ENCODE measurements around the gene FAM240B. TPM values are rescaled to one million over a fixed set of nuclear protein-coding genes. Genes with fewer than 3 reads are reported as not detected.

FAM240B gene
- total and polyA plus RNA-seq, 4 donors = not detected

DNA sequence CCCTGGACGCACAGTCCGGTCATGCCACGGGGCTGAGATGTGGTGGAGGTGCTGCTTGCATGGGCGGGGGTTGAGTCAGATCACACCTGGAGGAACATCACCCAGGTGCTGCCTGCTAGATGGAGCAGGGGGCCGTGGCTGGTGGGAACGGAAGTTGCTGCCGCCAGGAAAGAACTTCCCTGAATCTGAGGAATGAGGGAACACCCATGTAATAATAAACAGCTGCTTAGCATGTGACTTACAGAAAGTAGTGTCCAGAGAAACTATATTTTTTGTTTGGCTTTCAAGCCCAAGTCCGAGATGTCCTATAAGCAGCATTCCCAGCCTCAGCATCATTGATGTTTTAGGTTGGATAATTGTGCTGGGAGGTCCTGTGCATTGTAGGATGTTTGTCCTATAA is 27.1 kb upstream of the FAM240B start (continued):
- no peak for TF ChIP-seq EGR1 (IDR thresholded peaks at IDR 0.05; ENCODE audit: low read depth in 2 of 2)
- TF ChIP-seq, protein P1, sequence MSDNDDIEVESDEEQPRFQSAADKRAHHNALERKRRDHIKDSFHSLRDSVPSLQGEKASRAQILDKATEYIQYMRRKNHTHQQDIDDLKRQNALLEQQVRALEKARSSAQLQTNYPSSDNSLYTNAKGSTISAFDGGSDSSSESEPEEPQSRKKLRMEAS (IDR thresholded peaks at IDR 0.05) = no peak

DNA sequence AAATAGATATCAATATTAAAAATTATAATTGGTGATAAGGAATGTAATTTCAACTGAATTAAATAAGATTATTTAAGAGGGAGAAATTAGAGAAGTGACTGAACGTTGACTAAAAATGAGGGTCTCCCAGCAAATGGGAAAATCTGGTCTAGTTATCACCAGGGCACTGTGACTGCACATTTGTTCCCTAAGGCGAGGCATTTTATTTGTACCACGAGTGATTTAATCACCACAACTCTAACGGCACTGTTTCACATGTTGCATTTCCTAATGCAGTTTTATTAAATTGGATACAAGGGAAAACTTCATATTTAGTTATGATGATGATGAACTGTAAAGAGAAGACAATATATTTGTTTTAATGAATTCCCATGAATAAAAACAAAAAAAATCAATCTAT is 26.4 kb upstream of the FAM240B start:
- Histone ChIP-seq H3K4me1 (ENCODE audit: control insufficient read depth in 4 of 4, insufficient read depth in 4 of 4, low read length in 3 of 4) (no peaks in the 10 kb centered on the region), H3K4me3 (ENCODE audit: low read depth in 1 of 3, low read length in 3 of 3) (no peak overlapping the region), H3K27ac (ENCODE audit: low read depth in 1 of 2, low read length in 2 of 2) (no peak overlapping the region), H3K9ac (ENCODE audit: low read depth in 1 of 2, low read length in 2 of 2) (no peak overlapping the region), H3K9me3 (ENCODE audit: control insufficient read depth in 4 of 4, low read length in 3 of 4) (no peaks in the 10 kb centered on the region), H3K27me3 (ENCODE audit: control insufficient read depth in 4 of 4, insufficient read depth in 4 of 4, low read length in 3 of 4) (peaks cover 0 to 3% (median 0%) of the 10 kb centered on the region in 4 donors), H3K36me3 (ENCODE audit: control insufficient read depth in 4 of 4, insufficient read depth in 3 of 4, low read depth in 1 of 4, low read length in 3 of 4) (no peaks in the 10 kb centered on the region)
- DNase-seq (ENCODE audit: low spot score) = no peak
- TF ChIP-seq FOXA2 (IDR thresholded peaks at IDR 0.05) = no peak
- no peak for TF ChIP-seq HNF4A (conservative IDR thresholded peaks at IDR 0.05)
- no peak for TF ChIP-seq HNF4G (IDR thresholded peaks at IDR 0.05)
- TF ChIP-seq NR2F2 (IDR thresholded peaks at IDR 0.05) = no peak
- no peak for TF ChIP-seq YY1 (IDR thresholded peaks at IDR 0.05)
- TF ChIP-seq, protein P2, sequence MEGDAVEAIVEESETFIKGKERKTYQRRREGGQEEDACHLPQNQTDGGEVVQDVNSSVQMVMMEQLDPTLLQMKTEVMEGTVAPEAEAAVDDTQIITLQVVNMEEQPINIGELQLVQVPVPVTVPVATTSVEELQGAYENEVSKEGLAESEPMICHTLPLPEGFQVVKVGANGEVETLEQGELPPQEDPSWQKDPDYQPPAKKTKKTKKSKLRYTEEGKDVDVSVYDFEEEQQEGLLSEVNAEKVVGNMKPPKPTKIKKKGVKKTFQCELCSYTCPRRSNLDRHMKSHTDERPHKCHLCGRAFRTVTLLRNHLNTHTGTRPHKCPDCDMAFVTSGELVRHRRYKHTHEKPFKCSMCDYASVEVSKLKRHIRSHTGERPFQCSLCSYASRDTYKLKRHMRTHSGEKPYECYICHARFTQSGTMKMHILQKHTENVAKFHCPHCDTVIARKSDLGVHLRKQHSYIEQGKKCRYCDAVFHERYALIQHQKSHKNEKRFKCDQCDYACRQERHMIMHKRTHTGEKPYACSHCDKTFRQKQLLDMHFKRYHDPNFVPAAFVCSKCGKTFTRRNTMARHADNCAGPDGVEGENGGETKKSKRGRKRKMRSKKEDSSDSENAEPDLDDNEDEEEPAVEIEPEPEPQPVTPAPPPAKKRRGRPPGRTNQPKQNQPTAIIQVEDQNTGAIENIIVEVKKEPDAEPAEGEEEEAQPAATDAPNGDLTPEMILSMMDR (IDR thresholded peaks at IDR 0.05; ENCODE audit: low read depth, low read length, missing input control) = no peak
- no peak for TF ChIP-seq RXRA (IDR thresholded peaks at IDR 0.05)
- TF ChIP-seq, protein P3, sequence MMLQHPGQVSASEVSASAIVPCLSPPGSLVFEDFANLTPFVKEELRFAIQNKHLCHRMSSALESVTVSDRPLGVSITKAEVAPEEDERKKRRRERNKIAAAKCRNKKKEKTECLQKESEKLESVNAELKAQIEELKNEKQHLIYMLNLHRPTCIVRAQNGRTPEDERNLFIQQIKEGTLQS (IDR thresholded peaks at IDR 0.05) = no peak
- TF ChIP-seq GABPA (IDR thresholded peaks at IDR 0.05 in 1 of 2, conservative IDR thresholded peaks at IDR 0.05 in 1 of 2) = no peak
- TF ChIP-seq, protein P4, sequence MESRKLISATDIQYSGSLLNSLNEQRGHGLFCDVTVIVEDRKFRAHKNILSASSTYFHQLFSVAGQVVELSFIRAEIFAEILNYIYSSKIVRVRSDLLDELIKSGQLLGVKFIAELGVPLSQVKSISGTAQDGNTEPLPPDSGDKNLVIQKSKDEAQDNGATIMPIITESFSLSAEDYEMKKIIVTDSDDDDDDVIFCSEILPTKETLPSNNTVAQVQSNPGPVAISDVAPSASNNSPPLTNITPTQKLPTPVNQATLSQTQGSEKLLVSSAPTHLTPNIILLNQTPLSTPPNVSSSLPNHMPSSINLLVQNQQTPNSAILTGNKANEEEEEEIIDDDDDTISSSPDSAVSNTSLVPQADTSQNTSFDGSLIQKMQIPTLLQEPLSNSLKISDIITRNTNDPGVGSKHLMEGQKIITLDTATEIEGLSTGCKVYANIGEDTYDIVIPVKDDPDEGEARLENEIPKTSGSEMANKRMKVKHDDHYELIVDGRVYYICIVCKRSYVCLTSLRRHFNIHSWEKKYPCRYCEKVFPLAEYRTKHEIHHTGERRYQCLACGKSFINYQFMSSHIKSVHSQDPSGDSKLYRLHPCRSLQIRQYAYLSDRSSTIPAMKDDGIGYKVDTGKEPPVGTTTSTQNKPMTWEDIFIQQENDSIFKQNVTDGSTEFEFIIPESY (IDR thresholded peaks at IDR 0.05) = no peak
- TF ChIP-seq JUND (IDR thresholded peaks at IDR 0.05) = no peak
- no peak for TF ChIP-seq TAF1 (conservative IDR thresholded peaks at IDR 0.05)
- TF ChIP-seq RAD21 (IDR thresholded peaks at IDR 0.05) = no peak
- TF ChIP-seq, protein P1 (IDR thresholded peaks at IDR 0.05) = no peak
- no peak for TF ChIP-seq SP1 (IDR thresholded peaks at IDR 0.05)
- TF ChIP-seq FOXA1 (IDR thresholded peaks at IDR 0.05) = no peak
- TF ChIP-seq, protein P5, sequence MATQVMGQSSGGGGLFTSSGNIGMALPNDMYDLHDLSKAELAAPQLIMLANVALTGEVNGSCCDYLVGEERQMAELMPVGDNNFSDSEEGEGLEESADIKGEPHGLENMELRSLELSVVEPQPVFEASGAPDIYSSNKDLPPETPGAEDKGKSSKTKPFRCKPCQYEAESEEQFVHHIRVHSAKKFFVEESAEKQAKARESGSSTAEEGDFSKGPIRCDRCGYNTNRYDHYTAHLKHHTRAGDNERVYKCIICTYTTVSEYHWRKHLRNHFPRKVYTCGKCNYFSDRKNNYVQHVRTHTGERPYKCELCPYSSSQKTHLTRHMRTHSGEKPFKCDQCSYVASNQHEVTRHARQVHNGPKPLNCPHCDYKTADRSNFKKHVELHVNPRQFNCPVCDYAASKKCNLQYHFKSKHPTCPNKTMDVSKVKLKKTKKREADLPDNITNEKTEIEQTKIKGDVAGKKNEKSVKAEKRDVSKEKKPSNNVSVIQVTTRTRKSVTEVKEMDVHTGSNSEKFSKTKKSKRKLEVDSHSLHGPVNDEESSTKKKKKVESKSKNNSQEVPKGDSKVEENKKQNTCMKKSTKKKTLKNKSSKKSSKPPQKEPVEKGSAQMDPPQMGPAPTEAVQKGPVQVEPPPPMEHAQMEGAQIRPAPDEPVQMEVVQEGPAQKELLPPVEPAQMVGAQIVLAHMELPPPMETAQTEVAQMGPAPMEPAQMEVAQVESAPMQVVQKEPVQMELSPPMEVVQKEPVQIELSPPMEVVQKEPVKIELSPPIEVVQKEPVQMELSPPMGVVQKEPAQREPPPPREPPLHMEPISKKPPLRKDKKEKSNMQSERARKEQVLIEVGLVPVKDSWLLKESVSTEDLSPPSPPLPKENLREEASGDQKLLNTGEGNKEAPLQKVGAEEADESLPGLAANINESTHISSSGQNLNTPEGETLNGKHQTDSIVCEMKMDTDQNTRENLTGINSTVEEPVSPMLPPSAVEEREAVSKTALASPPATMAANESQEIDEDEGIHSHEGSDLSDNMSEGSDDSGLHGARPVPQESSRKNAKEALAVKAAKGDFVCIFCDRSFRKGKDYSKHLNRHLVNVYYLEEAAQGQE (IDR thresholded peaks at IDR 0.05) = no peak
- TF ChIP-seq EGR1 (IDR thresholded peaks at IDR 0.05; ENCODE audit: low read depth in 2 of 2) = no peak
- 74% methylated on average over 4 of the region's 4 CpGs for WGBS

Measured in liver (tissue), 9 donors.